Skeletal muscle cell (primary cell): ENCODE measurements around the gene MRAS.

Source experiments
- DNase-seq: peaks from one replicate; pipeline ENCODE4 v3.0.0-alpha.2; 2010; ENCODE audit warnings: low read depth
- H3K4me3 ChIP-seq: 2 replicates; pipeline ENCODE4 v1.5.1; 2011; ENCODE audit warnings: low read depth, mild to moderate bottlenecking, control low read depth, low read length, moderate library complexity

MRAS gene

DNA sequence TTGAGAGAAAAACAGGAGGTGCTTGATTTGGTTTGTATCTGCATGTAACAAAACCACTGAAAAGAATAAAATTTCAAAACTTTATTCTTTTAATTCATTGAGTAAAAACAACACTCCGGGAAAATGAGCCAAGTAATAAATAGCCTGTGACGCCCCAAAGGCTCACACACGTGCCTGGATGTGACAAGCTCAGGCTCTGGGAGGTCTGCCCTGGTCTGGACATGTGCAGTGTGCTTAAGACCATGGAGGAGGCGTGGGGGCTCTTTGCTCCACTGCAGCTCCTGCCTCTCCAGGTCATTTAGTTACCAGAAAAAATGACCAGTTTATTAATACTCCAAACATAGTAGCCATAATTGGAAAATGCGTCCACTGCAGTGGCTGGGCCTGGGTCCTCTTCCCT is 10.1 kb upstream of the MRAS start:
- no peak for DNase-seq
- no peak overlapping the region for H3K4me3 ChIP-seq

- no peak overlapping the region for H3K4me3 ChIP-seq
- peak; percentile 57 for DNase-seq
Measured at GRCh38 chr3:138338811-138339210, 9.6 kb upstream of the MRAS start.

GRCh38 chr3:138340511-138340910 is 7.9 kb upstream of the MRAS start:
- H3K4me3 ChIP-seq, result no peak overlapping the region
- DNase-seq, result no peak

DNA sequence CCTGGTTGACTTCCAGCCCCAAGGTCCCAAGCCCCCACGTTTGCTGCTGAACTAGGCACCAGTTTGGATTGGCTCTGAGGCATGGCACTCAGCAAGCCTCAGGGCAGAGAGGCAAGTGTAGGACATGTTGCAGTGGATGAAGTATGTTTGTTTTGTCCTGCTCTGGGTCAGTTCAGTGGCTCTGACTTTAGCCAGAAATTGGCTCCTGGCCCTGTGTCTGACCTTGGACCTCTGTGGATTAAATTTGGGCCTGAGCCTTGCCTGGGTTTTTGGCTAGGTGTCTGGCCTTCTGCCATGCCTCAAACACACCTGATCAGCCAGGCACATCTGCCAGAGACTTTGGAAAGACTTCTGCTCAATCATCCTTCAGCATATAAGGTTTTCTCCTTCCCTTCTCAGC is 3.6 kb upstream of the MRAS start:
- DNase-seq, result no peak

GRCh38 chr3:138348754-138349739 is 668 bp downstream of the MRAS start:
- no peak for DNase-seq
- peak overlapping the region; percentile 66 for H3K4me3 ChIP-seq

More for the DNA sequence above, 3.6 kb upstream of the MRAS start:
- H3K4me3 ChIP-seq, result no peak overlapping the region

DNA sequence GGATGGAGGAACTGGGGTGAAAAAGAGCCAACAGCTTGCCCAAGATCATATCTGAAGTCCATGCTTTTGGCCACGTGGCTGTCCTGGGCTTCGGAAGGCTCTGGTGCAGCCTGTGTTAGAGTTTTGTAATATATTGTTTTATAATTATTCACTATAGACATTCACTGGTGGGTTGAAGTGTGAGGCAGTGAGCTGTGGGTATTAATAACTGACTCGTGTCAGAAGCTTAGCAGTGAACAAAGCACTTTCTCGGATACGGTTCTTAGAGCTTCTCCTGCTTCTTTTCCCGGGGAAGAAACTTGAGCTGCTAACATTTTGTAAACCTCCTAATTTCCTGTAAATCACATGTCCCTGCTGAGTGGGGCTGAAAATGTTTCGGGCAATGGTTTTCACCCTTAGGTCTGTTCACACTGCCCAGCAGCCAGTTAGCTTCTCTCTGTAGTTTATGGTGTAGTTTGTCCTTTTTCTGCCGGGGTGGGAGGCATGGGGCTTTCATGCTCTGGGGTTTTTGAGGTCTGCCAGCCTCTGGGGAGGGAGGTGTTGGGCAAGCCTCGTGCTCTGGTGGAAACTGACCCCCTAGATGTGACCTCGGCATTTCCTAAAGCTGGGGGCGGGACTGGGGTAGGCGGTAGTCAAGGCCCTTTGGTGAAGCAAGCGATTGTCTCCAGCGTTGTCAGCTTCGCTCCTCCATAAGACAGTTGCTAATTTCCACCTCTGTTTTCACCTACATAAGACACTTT is 1.7 kb downstream of the MRAS start:
- DNase-seq, result no peak
- H3K4me3 ChIP-seq, result peak overlapping the region; percentile 66

GRCh38 chr3:138351151-138351550 is 2.8 kb downstream of the MRAS start:
- DNase-seq, result no peak
- no peak overlapping the region for H3K4me3 ChIP-seq

DNA sequence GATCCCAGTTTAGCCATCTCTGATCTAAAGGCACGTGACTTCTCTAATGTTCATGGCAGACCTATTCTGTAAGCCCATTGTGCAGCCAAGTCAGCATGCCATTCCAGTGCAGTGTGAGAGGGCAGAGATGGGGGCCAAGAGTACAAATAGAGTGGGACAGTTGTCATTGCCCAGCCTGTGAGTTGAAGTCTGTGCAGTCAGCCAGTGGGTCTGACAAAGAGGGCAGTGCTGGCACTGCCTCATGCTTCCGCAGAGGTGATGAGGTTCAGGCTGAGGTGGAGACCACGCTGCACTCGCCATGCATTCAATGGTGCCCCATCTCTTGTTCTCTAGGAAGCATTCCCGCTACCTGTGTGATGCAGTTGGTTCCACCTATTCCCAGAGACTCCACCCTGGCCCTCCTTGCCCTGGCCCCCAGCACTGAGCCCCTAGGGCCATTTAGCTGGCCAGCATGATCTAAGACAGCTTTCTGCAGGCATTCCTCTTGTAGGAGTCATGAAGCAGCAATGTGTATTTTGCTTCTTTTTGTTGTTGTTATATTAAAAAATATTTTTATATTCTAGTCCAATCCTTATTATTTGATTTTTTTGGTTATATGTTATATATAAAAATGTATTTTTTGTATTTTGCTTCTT is 3.7 kb downstream of the MRAS start:
- DNase-seq, result no peak
- no peak overlapping the region for H3K4me3 ChIP-seq

GRCh38 chr3:138354376-138354775 is 6.0 kb downstream of the MRAS start:
- no peak for DNase-seq
- no peak overlapping the region for H3K4me3 ChIP-seq

- no peak for DNase-seq
Measured at GRCh38 chr3:138355071-138355470, 6.7 kb downstream of the MRAS start.

GRCh38 chr3:138356730-138357405 is 8.5 kb downstream of the MRAS start:
- no peak for DNase-seq
- no peak overlapping the region for H3K4me3 ChIP-seq

More at GRCh38 chr3:138355071-138355470, 6.7 kb downstream of the MRAS start:
- H3K4me3 ChIP-seq, result no peak overlapping the region

DNA sequence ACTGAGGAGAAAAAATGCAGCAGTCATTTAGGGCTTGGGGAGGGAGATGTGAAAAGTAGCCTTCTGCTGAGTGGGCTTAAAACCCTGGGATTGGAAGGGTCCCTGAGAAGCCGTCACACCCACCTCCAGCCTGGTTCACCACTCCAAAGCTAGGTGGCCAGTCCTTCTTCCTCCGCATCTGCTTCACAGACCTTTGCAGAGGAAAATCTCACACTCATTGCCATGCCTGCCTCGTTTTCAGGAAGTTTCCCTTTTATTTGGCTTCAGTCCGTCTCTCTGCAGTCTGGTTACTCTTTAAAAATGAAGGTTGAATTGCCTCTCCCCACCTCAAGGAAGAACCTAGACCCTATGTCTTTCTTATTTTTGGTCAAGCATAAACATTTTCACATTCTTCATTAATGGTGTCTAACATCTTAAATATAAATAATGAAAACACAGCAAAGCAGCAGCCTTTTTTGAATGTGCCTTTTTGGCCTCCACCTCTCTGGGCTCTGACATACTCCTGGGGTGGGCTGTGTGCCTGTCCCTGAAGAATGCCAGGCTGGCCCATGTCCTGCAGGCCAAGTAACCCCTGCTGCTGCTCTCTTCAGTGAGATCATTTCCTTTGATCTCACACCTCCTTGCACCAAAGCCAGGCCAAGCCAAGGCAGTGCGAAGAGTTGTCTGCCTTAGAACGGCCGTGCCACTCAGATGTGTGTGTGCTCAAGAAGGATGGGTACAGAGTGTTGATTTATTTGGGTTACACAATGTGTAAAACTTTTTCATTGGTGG is 11.0 kb downstream of the MRAS start:
- H3K4me3 ChIP-seq, result no peak overlapping the region
- DNase-seq, result no peak

DNA sequence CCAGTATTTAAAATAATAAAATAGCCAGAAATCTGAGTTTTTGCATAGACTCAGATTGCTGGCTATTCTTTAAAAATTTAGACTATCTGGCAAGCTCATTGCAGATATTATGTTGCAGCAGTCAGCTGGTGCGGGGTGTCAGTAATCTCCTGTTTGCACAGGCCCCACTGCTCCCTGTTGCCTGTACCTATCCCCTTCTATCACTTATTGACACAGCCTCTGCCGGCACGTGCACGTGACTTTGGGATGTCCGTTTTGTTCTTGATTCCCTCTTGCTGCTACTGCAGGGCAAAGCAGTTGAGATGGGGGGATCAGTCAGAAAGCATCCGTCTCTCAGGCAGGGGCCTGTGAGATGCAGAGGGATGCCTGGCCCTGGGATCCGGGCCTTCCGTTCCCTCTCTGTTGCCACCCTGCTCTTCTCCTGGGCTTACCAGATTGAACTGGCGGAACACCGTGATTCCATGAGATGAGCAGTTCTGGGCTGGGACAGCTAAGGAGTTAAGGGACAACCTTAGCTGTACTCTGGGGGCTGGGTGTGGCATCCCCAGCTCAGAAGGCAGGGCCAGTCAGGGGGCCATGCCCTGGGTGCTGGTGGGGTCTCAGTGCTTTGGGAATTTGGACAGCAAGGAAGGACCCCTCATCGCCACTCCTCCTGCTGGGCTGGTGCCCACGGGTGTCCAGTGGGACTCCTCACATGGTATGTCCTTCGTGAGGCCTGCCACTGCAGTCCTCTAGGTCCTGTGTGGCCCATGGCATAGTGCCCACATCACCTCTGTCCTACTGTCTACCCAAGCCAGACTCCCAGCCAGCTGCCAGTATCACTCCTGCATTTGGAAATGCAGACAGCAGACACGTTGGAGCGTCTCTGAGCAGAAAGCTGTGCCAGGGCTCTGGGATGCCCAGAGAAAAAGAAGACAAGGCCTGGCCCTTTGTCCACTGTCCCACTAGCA is 11.8 kb downstream of the MRAS start:
- no peak for DNase-seq
- H3K4me3 ChIP-seq, result no peak overlapping the region

- no peak overlapping the region for H3K4me3 ChIP-seq
- no peak for DNase-seq
Measured at GRCh38 chr3:138360869-138361525, 12.6 kb downstream of the MRAS start.

DNA sequence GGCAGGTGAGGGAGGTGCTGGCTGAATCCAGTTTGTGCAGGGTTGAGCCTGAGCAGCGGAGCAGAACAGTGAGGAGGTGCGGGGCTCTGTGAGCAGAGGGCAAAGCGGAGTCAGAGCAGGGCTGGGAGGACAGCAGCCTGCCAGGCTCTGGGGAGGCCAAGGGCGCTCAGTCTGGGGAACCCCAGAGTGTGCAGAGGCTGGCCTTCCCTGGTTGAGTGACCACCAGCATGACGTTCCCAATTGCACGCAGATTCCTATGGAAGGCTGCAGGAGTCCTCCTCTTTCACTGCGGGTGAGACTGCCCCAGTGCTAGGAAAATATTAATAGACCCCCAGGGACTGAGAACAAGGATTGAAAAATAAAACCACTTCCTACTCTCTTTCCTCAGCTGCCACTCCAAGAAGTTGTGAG is 13.2 kb downstream of the MRAS start:
- DNase-seq, result no peak
- no peak overlapping the region for H3K4me3 ChIP-seq

GRCh38 chr3:138362538-138362937 is 14.2 kb downstream of the MRAS start:
- no peak for DNase-seq
- no peak overlapping the region for H3K4me3 ChIP-seq

- no peak for DNase-seq
- no peak overlapping the region for H3K4me3 ChIP-seq
Measured at GRCh38 chr3:138363322-138363721, 14.9 kb downstream of the MRAS start.
